GM12878 (cell line): ENCODE data around the gene AGRP. TPM values are rescaled to one million over a fixed set of nuclear protein-coding genes. Genes with fewer than 3 reads are reported as not detected.

Source experiments
- ATAC-seq: fragments of 200-7000 bp; cut with Tn5 transposase; 3 replicates; pipeline ENCODE4 v1.9.1; 2020; ENCODE audit warnings: mild to moderate bottlenecking, moderate library complexity
- BruUV-seq: library from RNA; stranded (reverse); fragments of 400-500 nt; replicated peaks from 2 replicates; lab custom pipeline; 2021; lab: Mats Ljungman, UMichigan
- CTCF ChIA-PET: fragments of 300-600 bp; sonication (Branson Sonifier 250); formaldehyde crosslinking; extraction: SDS; loops from one replicate; lab custom pipeline; 2021; ENCODE audit warnings: inconsistent platforms; lab: Yijun Ruan, JAX
- POLR2A ChIA-PET: fragments of 350-600 bp; formaldehyde crosslinking; extraction: SDS; loops from one replicate; lab custom pipeline; 2021; ENCODE audit warnings: inconsistent platforms; lab: Charles Lee
- RAD21 ChIA-PET: fragments of 300-600 bp; sonication (Branson Sonifier 250); formaldehyde crosslinking; loops from one replicate; lab custom pipeline; 2023; ENCODE audit warnings: antibody characterized with exemption; ENCODE audit not compliant: unreplicated experiment; lab: Charles Lee
- SMC1A ChIA-PET: fragments of 300-600 bp; sonication (Branson Sonifier 250); formaldehyde crosslinking; loops from one replicate; lab custom pipeline; 2023; ENCODE audit not compliant: unreplicated experiment, uncharacterized antibody; lab: Charles Lee
- DNase-seq: peaks from one replicate; pipeline ENCODE4 v3.0.0-alpha.2; 2011; ENCODE audit warnings: low read depth, low spot score
- FAIRE-seq: peaks from 3 replicates; lab custom pipeline; 2011; peaks lifted over from hg19 to GRCh38; lab: Jason Lieb, UNC
- H2AFZ ChIP-seq: 2 replicates; pipeline ENCODE4 v1.6.0; 2011; ENCODE audit warnings: low read depth, low read length, control low read depth; ENCODE audit not compliant: control insufficient read depth
- H3K27ac ChIP-seq: 2 replicates; pipeline ENCODE4 v1.5.1; 2011; ENCODE audit warnings: control low read depth; ENCODE audit not compliant: control insufficient read depth, insufficient read depth
- H3K27me3 ChIP-seq, 2 experiments: replicated peaks in 1 of 2; 2 replicates each; pipeline versions ENCODE4 v1.6.0 to v1.6.1; 2011; ENCODE audit warnings: low read length in 1 of 2; ENCODE audit not compliant: control insufficient read depth in 2 of 2, insufficient read depth in 2 of 2
- H3K36me3 ChIP-seq, 2 experiments: 2 replicates each; pipeline ENCODE4 v1.5.1; 2011; ENCODE audit warnings: low read length in 1 of 2; ENCODE audit not compliant: control insufficient read depth in 2 of 2, insufficient read depth in 2 of 2
- H3K4me1 ChIP-seq: 2 replicates; pipeline ENCODE4 v1.6.1; 2011; ENCODE audit warnings: mild to moderate bottlenecking, low read length, moderate library complexity, mixed read lengths; ENCODE audit not compliant: control insufficient read depth, insufficient read depth
- H3K4me2 ChIP-seq: 2 replicates; pipeline ENCODE4 v1.6.0; 2011; ENCODE audit warnings: control low read depth; ENCODE audit not compliant: control insufficient read depth, insufficient read depth
- H3K4me3 ChIP-seq: fragments of 200-600 bp; sonication (generic); 2 replicates; pipeline ENCODE4 v1.5.1; 2016
- H3K79me2 ChIP-seq: 2 replicates; pipeline ENCODE4 v1.6.0; 2011; ENCODE audit warnings: low read length; ENCODE audit not compliant: control insufficient read depth, insufficient read depth
- H3K9ac ChIP-seq: 2 replicates; pipeline ENCODE4 v1.8.0; 2011; ENCODE audit warnings: low read length, control low read depth, mixed read lengths; ENCODE audit not compliant: control insufficient read depth, insufficient read depth
- H3K9me3 ChIP-seq: replicated peaks from 3 replicates; pipeline ENCODE4 v1.5.1; 2011; ENCODE audit warnings: mild to moderate bottlenecking, low read length; ENCODE audit not compliant: control insufficient read depth, insufficient read depth
- H4K20me1 ChIP-seq: 2 replicates; pipeline ENCODE4 v1.6.0; 2011; ENCODE audit not compliant: control insufficient read depth, insufficient read depth
- BMI1 ChIP-seq: fragments of 450-650 bp; IDR thresholded peaks from 2 replicates; pipeline ENCODE4 v1.6.1; 2016; ENCODE audit warnings: mild to moderate bottlenecking, moderate library complexity, borderline replicate concordance
- NR2C1 ChIP-seq: fragments of 450-650 bp; IDR thresholded peaks from 2 replicates; pipeline ENCODE4 v1.6.1; 2017; ENCODE audit warnings: antibody characterized with exemption, mild to moderate bottlenecking, moderate library complexity
- SRF ChIP-seq, 2 experiments: IDR thresholded peaks; 2 replicates each; pipeline ENCODE4 v1.6.1; 2011; ENCODE audit warnings: low read depth in 2 of 2, low read length in 2 of 2, mild to moderate bottlenecking in 1 of 2, moderate library complexity in 1 of 2
- TARDBP ChIP-seq: IDR thresholded peaks from 2 replicates; pipeline ENCODE4 v1.6.1; 2016; ENCODE audit warnings: borderline replicate concordance
- WGBS: methylation state at CpG from one replicate; pipeline ENCODE4 v1.1.6; 2016; ENCODE audit warnings: low lambda C conversion rate; ENCODE audit not compliant: insufficient replicate concordance, insufficient coverage; ENCODE audit errors: missing lambda C conversion rate; 5-methylcytosine and 5-hydroxymethylcytosine counted together
- in situ Hi-C: fragments of 300-500 bp; cut with MboI; formaldehyde crosslinking; loops from 9 replicates; pipeline ENCODE4 v1.14.3; 2018; ENCODE audit warnings: mixed read lengths
- intact Hi-C: fragments of 100-400 bp; cut with micrococcal nuclease; formaldehyde crosslinking; loops from one replicate; pipeline ENCODE4 v1.14.2; 2022; ENCODE audit not compliant: unreplicated experiment
- polyA plus RNA-seq, 11 experiments: library from polyadenylated mRNA; depleted of rRNA in 4 of 11; unstranded in 6 of 11; stranded (reverse) in 5 of 11; fragments of >200 nt; fragmentation: Nextera tagmentation in 4 of 11; fragmentation: Illumina TruSeq in 1 of 11; extraction: Ambion mirVana in 4 of 11; extraction: Trizol in 1 of 11; gene quantifications; 1 replicate in 1 of 11; 2 replicates in 10 of 11; pipeline versions ENCODE4 v1.2.1 to v1.2.3, GENCODE V29; 2011 to 2016; ENCODE audit warnings: inconsistent platforms in 2 of 11, missing spikeins in 2 of 11, low read depth in 1 of 11
- total RNA-seq, 4 experiments: library from RNA; depleted of rRNA in 3 of 4; stranded (reverse); fragments of >200 nt in 3 of 4; fragmentation: Illumina TruSeq in 1 of 4; extraction: Trizol in 1 of 4; gene quantifications; 2 replicates each; pipeline versions ENCODE4 v1.2.1 to v1.2.3, GENCODE V29; 2013 to 2021
- TF ChIP-seq, protein P1 (sequence below), 3 experiments: IDR thresholded peaks in 2 of 3; conservative IDR thresholded peaks in 1 of 3; 2 replicates each; pipeline ENCODE4 v1.5.1; 2011; ENCODE audit warnings: low read depth in 3 of 3, low read length in 3 of 3, mild to moderate bottlenecking in 3 of 3, control low read depth in 2 of 3, moderate library complexity in 2 of 3, inconsistent platforms in 1 of 3, mixed read lengths in 1 of 3; ENCODE audit not compliant: control insufficient read depth in 2 of 3, insufficient read depth in 1 of 3; ENCODE audit errors: extremely low read depth in 1 of 3
- TF ChIP-seq, protein P2 (sequence below): IDR thresholded peaks from 2 replicates; pipeline ENCODE4 v1.6.1; 2012; ENCODE audit warnings: mild to moderate bottlenecking, low read depth, low read length
- TF ChIP-seq, protein P3 (sequence below): IDR thresholded peaks from 2 replicates; pipeline ENCODE4 v1.6.1; 2012; ENCODE audit warnings: low read length, inconsistent platforms

The AGRP gene
- total and polyA plus RNA-seq, 10 of the 15 experiments (the other 5 are each of a cell fraction or from before 2014, with no cell fraction given), result 0.16 to 0.75 (median 0.53) TPM; not detected in 6

DNA sequence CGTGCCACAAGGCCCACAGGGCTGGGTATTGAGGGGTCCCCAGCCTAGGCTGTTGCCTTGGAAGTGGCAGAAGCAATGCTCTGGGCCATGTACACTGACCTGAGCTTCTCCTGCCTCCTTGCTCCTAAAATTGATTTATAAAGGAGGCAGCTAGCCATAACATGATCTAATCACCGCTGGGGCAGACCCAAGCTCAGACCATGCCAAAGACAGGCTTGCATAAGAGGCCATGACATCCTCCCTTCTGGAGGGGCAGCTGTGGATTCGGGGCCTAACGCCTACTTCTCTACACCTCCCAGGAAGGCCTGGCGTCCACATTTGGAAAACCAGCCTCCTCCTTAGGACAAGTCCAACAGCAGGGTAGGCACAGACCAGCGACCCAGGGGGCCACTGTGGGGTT, 40.1 kb downstream of the AGRP start:
- in situ Hi-C loops, result no loop called here

DNA sequence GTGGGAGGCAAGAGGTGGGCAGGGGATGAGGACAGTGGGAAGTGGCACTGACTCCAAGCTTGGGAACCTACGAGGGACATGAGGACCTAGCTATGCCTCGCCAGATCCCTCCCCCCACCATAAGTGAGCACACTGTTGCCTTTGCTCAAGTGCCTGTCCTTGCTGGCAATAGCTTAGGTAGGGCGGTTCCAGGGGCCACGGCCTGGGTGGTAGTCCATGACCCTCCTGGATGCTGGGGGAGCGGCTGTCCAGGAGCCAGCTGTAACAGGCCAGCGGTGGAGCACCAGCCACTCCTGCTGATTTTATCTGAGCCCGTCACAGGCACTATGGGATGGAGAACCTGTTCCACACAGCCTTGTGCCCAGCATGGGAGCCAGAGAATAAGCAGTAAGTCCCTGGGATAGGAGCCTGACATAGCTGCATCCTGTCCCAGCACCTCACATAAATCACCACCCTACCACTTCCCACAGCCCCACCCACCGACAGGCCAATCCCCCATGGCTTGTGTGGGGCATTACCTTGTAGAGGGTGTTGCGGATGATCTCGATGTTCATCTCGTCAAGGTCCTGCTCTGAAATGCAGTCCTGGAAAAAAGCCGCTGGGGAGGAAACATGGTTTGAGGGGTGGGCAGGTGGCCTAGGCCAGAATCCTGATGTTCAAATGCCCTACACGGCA, 40.6 kb downstream of the AGRP start:
- ATAC-seq (no peak), DNase-seq (no peak), FAIRE-seq (no peak)
- Histone ChIP-seq H3K27ac (no peak overlapping the region), H3K27me3 (no peaks in the 10 kb centered on the region), H3K9me3 (no peaks in the 10 kb centered on the region), H3K4me2 (no peak overlapping the region), H2AFZ (no peak overlapping the region), H3K79me2 (no peaks in the 10 kb centered on the region), H3K4me3 (no peak overlapping the region), H3K4me1 (peaks cover 5% of the 10 kb centered on the region), H3K9ac (no peak overlapping the region), H4K20me1 (0 out of 2 replicates have a peak, but pooled peaks cover 4% of the 10 kb centered on the region), H3K36me3 (peaks cover 4 to 21% of the 10 kb centered on the region in 2 experiments)
- intact Hi-C loops (no loop called here), in situ Hi-C loops (no loop called here)
- BruUV-seq, result no TSS peak
- ChIA-PET CTCF (interaction anchor here (1.6 to 7.7 kb wide), 2 partner anchors 10 to 16 kb away, joined by 4 to 84 read pairs; no protein-coding TSS in a partner anchor), SMC1A (no interaction called here), RAD21 (no interaction called here), POLR2A (no interaction called here)
- WGBS, result 97% methylated on average over 13 of the region's 13 CpGs
- TF ChIP-seq, protein P1, sequence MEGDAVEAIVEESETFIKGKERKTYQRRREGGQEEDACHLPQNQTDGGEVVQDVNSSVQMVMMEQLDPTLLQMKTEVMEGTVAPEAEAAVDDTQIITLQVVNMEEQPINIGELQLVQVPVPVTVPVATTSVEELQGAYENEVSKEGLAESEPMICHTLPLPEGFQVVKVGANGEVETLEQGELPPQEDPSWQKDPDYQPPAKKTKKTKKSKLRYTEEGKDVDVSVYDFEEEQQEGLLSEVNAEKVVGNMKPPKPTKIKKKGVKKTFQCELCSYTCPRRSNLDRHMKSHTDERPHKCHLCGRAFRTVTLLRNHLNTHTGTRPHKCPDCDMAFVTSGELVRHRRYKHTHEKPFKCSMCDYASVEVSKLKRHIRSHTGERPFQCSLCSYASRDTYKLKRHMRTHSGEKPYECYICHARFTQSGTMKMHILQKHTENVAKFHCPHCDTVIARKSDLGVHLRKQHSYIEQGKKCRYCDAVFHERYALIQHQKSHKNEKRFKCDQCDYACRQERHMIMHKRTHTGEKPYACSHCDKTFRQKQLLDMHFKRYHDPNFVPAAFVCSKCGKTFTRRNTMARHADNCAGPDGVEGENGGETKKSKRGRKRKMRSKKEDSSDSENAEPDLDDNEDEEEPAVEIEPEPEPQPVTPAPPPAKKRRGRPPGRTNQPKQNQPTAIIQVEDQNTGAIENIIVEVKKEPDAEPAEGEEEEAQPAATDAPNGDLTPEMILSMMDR (IDR thresholded peaks at IDR 0.05 in 2 of 3, conservative IDR thresholded peaks at IDR 0.05 in 1 of 3; ENCODE audit: control insufficient read depth in 2 of 3, extremely low read depth in 1 of 3, insufficient read depth in 1 of 3, low read depth in 3 of 3, low read length in 3 of 3), result no peak
- no peak for TF ChIP-seq SRF (IDR thresholded peaks at IDR 0.05; ENCODE audit: low read depth in 2 of 2, low read length in 2 of 2)
- TF ChIP-seq, protein P2, sequence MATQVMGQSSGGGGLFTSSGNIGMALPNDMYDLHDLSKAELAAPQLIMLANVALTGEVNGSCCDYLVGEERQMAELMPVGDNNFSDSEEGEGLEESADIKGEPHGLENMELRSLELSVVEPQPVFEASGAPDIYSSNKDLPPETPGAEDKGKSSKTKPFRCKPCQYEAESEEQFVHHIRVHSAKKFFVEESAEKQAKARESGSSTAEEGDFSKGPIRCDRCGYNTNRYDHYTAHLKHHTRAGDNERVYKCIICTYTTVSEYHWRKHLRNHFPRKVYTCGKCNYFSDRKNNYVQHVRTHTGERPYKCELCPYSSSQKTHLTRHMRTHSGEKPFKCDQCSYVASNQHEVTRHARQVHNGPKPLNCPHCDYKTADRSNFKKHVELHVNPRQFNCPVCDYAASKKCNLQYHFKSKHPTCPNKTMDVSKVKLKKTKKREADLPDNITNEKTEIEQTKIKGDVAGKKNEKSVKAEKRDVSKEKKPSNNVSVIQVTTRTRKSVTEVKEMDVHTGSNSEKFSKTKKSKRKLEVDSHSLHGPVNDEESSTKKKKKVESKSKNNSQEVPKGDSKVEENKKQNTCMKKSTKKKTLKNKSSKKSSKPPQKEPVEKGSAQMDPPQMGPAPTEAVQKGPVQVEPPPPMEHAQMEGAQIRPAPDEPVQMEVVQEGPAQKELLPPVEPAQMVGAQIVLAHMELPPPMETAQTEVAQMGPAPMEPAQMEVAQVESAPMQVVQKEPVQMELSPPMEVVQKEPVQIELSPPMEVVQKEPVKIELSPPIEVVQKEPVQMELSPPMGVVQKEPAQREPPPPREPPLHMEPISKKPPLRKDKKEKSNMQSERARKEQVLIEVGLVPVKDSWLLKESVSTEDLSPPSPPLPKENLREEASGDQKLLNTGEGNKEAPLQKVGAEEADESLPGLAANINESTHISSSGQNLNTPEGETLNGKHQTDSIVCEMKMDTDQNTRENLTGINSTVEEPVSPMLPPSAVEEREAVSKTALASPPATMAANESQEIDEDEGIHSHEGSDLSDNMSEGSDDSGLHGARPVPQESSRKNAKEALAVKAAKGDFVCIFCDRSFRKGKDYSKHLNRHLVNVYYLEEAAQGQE, result no peak

More for the DNA sequence above, 40.1 kb downstream of the AGRP start:
- RAD21 ChIA-PET, result no interaction called here
- ATAC-seq, result no peak
- SMC1A ChIA-PET, result no interaction called here
- no TSS peak for BruUV-seq
- H3K36me3 ChIP-seq, result peaks cover 4 to 21% of the 10 kb centered on the region in 2 experiments
- DNase-seq, result no peak
- CTCF ChIA-PET, result interaction anchor here (1.6 to 7.7 kb wide), 3 partner anchors 10 to 183 kb away, joined by 4 to 84 read pairs (median 5); no protein-coding TSS in a partner anchor
- H3K9ac ChIP-seq, result no peak overlapping the region
- H3K4me2 ChIP-seq, result no peak overlapping the region
- no peaks in the 10 kb centered on the region for H3K27me3 ChIP-seq
- no peak overlapping the region for H2AFZ ChIP-seq
- TF ChIP-seq TARDBP, result no peak
- TF ChIP-seq, protein P3, sequence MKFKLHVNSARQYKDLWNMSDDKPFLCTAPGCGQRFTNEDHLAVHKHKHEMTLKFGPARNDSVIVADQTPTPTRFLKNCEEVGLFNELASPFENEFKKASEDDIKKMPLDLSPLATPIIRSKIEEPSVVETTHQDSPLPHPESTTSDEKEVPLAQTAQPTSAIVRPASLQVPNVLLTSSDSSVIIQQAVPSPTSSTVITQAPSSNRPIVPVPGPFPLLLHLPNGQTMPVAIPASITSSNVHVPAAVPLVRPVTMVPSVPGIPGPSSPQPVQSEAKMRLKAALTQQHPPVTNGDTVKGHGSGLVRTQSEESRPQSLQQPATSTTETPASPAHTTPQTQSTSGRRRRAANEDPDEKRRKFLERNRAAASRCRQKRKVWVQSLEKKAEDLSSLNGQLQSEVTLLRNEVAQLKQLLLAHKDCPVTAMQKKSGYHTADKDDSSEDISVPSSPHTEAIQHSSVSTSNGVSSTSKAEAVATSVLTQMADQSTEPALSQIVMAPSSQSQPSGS, result no peak
- no peak for TF ChIP-seq NR2C1
- TF ChIP-seq BMI1, result no peak
- TF ChIP-seq, all 136 proteins: peak for 0
- no peak for FAIRE-seq
- Histone ChIP-seq H3K27ac (no peak overlapping the region), H3K4me3 (no peak overlapping the region), H4K20me1 (0 out of 2 replicates have a peak, but pooled peaks cover 4% of the 10 kb centered on the region), H3K79me2 (no peaks in the 10 kb centered on the region), H3K4me1 (no peaks in the 10 kb centered on the region; the same call in 1 of the 2 replicates), H3K9me3 (no peaks in the 10 kb centered on the region)
- POLR2A ChIA-PET, result no interaction called here
- intact Hi-C loops, result no loop called here
- 96% methylated on average over 6 of the region's 6 CpGs for WGBS
